Stomach (tissue), 4 donors: ENCODE results near the gene GUSB.
"Not testable (repeated sequence)": the region's sequence is repeated elsewhere in the genome, so short reads cannot be mapped to it uniquely, and the experiment has no call there.

Experiments
- EP300 ChIP-seq: sonication (generic); formaldehyde crosslinking; IDR thresholded peaks from one replicate; pipeline ENCODE4 v1.6.1; 2017; ENCODE audit warnings: antibody characterized with exemption
- POLR2A ChIP-seq, 4 donors: fragments of 450-650 bp; IDR thresholded peaks; one replicate each; pipeline ENCODE4 v1.6.1; 2016; ENCODE audit warnings: antibody characterized with exemption in 4 of 4, control low read depth in 2 of 4, mild to moderate bottlenecking in 1 of 4, moderate library complexity in 1 of 4
- POLR2AphosphoS5 ChIP-seq, 3 donors: sonication (generic); formaldehyde crosslinking; IDR thresholded peaks; one replicate each; pipeline ENCODE4 v1.6.1; 2016; ENCODE audit warnings: antibody characterized with exemption in 3 of 3
- TF ChIP-seq, protein P1 (sequence below), 7 experiments: fragments of 450-650 bp in 4 of 7; fragments of 200-600 bp in 3 of 7; sonication (generic) in 3 of 7; IDR thresholded peaks; one replicate each; pipeline ENCODE4 v1.5.1; 2016 to 2019; ENCODE audit warnings: antibody characterized with exemption in 7 of 7, control low read depth in 2 of 7, mild to moderate bottlenecking in 1 of 7

DNA sequence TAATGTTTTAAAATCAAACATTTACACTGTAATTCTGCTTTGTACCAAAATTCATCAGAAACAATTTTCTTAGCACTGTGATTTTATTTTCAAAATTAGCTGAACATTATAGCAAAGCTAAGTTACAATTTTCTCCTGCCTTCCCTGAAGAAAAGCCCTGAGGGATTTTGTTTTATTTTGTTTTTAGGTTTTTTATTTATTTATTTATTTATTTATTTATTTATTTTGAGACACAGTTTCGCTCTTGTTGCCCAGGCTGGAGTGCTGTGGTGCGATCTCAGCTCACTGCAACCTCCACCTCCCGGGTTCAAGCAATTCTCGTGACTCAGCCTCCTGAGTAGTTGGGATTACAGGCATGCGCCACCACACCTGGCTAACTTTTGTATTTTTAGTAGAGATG lies 9.8 kb upstream of the GUSB start:
- TF ChIP-seq, protein P1, sequence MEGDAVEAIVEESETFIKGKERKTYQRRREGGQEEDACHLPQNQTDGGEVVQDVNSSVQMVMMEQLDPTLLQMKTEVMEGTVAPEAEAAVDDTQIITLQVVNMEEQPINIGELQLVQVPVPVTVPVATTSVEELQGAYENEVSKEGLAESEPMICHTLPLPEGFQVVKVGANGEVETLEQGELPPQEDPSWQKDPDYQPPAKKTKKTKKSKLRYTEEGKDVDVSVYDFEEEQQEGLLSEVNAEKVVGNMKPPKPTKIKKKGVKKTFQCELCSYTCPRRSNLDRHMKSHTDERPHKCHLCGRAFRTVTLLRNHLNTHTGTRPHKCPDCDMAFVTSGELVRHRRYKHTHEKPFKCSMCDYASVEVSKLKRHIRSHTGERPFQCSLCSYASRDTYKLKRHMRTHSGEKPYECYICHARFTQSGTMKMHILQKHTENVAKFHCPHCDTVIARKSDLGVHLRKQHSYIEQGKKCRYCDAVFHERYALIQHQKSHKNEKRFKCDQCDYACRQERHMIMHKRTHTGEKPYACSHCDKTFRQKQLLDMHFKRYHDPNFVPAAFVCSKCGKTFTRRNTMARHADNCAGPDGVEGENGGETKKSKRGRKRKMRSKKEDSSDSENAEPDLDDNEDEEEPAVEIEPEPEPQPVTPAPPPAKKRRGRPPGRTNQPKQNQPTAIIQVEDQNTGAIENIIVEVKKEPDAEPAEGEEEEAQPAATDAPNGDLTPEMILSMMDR (IDR thresholded peaks at IDR 0.05): not testable (repeated sequence)
- not testable (repeated sequence) for TF ChIP-seq POLR2AphosphoS5 (IDR thresholded peaks at IDR 0.05); EP300; POLR2A (IDR thresholded peaks at IDR 0.05)
